HG03378 (cell line): ENCODE data around the gene NTRK2.

ENCODE experiments used
- ATAC-seq: cut with Tn5 transposase; IDR thresholded peaks from one replicate; pipeline ENCODE4 v1.9.1; 2021; ENCODE audit warnings: mild to moderate bottlenecking, moderate library complexity; ENCODE audit not compliant: unreplicated experiment

NTRK2 gene

GRCh38 chr9:84669288-84670137 lies at the start of gene NTRK2:
Gene NTRK2 (plus strand): TSS chr9:84669729. CDS start chr9:84670749, 1,020 bp downstream.
- no peak for ATAC-seq

DNA sequence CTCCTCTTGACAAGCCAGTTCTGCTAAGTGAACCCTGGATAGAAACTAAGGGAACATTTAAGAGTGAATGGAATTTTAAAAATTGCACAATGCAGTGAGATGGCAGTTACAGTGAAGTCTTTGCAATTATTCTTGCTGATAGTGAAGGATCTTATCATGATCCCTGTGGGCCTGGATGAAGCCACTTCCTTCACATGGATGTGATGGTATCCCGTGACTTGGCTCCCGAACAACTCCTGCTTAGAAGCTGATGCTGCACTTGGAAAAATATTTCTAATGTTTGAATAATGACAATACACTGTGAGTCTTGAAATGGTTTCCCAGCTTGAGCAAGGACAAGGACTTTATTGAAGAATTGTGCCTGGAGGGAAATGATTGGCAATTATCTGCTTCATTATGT lies 49.2 kb upstream of the NTRK2 start:
- ATAC-seq: no peak

- no peak for ATAC-seq
These were observed 47.7 kb upstream of the NTRK2 start for GRCh38 chr9:84621811-84622210.

DNA sequence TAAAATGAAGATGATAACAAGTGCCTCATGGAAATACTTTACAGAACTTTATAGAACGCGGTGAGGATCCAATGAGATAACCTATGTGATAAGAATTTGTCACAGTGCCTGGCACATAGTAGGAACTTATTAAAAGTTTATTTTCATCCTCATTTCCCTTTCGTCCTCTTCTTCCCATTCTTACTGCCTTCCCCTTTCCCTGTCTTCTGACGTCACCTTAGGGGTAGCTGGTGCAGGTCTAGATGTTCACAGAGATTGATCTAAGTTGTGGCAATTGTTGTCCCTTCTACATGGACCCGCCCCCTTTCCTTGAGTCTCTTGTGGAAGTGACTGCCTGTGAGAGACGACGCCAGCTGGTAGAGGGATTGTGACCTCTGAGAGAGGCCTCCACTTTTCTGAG lies 46.5 kb upstream of the NTRK2 start:
- ATAC-seq: no peak

GRCh38 chr9:84636436-84636835 lies 33.1 kb upstream of the NTRK2 start:
- no peak for ATAC-seq

GRCh38 chr9:84642553-84643141 lies 26.9 kb upstream of the NTRK2 start:
- ATAC-seq: no peak

DNA sequence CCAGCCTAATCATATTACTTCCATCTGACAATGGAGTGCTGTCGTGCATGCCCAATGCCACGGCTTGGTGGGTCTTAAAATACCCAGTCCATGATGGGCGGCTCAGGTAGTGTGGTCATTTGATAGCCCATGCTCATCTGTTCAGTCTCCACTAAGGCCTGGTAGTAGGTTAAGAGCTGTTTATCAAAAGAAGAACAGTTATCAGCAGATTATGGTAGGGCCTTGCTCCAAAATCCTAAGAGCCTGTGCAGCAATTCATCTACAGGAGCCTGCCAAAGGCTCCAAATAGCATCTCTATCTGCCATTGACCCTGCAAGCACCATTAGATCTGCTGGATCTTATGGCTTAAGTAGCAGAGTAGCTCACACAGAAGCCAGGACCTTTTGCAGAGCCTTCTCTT lies 21.8 kb upstream of the NTRK2 start:
- no peak for ATAC-seq

- ATAC-seq: no peak
These were observed 16.9 kb upstream of the NTRK2 start for GRCh38 chr9:84652496-84653120.

- no peak for ATAC-seq
These were observed 14.1 kb upstream of the NTRK2 start for GRCh38 chr9:84655447-84655846.

GRCh38 chr9:84659313-84659712 lies 10.2 kb upstream of the NTRK2 start:
- no peak for ATAC-seq

GRCh38 chr9:84659773-84660172 lies 9.8 kb upstream of the NTRK2 start:
- ATAC-seq: no peak

DNA sequence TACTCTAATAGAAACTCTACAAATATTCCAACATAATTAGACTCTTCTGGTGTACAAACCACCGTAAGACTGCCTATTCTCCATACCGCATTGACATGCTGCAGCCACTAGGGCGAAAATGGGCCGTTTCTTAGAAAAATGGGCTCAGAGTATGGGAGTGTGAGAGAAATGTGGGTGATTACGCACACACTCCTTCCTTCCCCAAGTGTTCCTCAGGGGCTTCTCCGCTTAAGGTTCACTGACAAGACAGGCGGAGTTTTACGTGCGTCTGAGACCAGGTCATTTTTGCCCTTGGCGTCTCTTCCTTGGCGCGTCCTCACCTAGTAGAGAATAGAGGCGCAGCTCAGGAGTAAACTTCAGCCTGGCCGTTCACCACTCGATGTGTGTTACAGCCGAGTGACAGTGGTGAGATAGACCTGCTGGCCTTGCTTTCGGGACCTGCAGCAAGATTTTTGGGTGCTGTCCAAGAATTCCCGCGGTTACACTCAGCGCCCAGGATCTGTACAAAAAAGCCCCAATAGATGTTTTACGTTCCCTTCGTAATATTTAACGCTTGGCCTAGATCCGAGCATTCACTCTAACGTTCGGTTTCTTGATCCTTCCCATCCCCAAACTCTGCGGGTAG lies 1.8 kb upstream of the NTRK2 start:
- ATAC-seq: peak; percentile 21

DNA sequence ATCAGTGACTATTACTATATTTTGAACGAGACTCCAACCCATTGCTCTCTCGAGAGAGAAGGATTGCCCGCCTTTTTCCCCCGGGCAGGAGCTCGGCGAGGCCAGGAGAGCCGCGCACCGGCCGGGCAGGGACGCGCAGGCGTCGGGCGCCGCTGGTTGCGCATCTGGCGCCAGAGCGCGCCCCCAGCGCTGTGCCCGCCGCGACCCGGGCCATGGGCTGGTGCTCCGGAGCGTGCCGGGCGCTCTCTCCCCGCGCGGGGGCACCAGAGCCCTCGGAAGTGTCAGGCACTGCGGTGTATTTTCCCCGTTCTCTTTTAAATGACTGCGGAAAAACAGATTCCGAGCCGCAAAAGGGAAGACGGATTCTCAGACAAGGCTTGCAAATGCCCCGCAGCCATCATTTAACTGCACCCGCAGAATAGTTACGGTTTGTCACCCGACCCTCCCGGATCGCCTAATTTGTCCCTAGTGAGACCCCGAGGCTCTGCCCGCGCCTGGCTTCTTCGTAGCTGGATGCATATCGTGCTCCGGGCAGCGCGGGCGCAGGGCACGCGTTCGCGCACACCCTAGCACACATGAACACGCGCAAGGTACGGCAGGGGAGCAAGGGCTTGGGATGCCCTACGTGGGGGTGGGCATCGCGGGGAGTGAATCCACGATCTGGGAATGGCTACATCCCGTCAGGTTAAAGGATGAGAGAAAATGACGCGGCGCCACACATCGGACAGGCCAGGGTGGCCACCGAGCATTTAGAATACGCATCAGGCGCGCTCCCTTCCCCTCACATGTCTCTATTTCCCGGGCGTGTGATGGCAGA lies 1.1 kb upstream of the NTRK2 start:
- peak; percentile 41 for ATAC-seq

DNA sequence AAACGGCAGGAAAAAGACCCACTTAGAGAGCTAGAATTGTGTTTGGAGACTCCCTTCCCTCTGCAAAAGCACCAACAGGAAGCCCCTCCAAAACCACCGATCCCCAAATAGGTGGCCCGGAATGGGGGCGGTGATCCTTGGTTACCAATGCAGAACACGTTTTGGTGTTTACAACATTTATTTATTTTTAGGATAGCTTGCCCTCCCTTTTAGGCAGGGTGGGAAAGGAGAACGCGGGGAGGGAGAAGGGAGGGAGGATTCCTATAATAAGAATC lies 579 bp upstream of the NTRK2 start:
- no peak for ATAC-seq

GRCh38 chr9:84670138-84671041 lies 861 bp downstream of the NTRK2 start:
- ATAC-seq: no peak

DNA sequence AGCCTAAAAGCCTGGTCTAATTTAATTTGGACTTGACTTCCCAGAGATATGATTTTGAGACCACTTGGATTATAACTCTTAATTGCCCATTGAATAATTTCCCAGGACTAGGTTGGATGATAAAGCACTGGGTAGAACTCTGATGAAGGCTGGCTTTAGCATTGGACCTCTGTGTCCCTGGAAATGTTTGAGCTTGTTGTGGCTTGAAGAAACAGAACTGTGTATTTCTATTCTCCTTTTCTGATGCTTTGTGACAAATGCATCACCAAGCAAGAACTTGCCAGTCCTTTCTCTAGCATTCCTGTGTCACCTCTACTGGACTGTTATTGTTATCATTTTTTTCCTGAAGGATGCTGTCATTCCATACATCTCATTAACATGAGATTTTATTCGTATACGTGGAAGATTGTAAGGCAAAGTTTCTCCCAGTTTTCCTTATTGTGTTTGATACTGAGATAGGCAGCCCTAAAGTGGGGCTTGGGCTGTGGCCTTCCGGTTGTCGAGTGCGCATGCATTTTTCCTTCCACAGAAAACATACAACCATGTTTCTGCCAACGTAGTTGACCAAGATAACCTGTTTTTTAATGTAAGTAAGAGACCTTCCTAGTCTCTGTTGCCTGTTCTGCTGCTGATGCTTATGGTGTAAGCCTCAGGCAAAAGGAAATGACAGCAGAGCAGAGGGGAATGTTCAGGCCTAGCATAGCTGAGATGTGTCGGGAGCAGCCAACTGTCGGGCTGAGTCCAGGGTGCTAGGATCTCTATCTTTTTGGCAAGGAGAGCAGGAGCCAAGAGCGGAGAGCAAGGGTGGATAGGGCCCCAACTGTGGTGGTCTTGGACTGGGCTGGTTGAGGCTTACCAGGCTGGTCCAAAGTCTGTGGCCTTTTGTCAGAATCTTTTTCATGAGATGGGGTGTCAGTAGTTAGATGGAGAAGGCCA lies 2.3 kb downstream of the NTRK2 start:
- ATAC-seq: no peak

GRCh38 chr9:84673806-84674205 lies 4.3 kb downstream of the NTRK2 start:
- ATAC-seq: no peak

DNA sequence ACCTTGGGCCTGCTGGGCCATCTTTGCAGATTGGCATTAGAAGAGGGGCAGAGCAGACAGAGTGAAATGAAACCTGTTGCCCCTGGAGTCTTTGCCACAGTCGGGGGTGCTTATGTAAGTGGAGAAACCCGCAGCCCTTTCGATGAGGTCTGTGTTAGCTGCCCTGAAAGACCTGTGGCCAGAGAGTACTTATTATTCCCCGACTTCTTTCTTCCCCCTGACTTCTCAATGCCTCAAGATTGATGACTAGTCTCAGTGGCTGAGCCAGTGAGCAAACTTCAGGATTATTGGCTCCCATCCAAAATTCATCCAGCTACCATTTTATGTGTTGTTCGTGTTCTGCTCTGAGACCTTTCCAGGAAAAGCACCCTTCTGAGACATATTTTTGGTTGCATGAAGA lies 7.6 kb downstream of the NTRK2 start:
- no peak for ATAC-seq

- ATAC-seq: no peak
These were observed 10.0 kb downstream of the NTRK2 start for GRCh38 chr9:84679571-84679970.
